Right kidney (tissue), 1 donor: ENCODE results near the gene HOXD8.

ENCODE experiments used
- DNase-seq: peaks from one replicate; pipeline ENCODE4 v3.0.0-alpha.2; 2016

HOXD8 gene

GRCh38 chr2:176145085-176145969 lies 15.8 kb downstream of the HOXD8 start:
- no peak for DNase-seq

GRCh38 chr2:176146101-176146500 lies 16.6 kb downstream of the HOXD8 start:
- peak; percentile 50 for DNase-seq

- DNase-seq, result peak; percentile 36
These were observed 17.1 kb downstream of the HOXD8 start for GRCh38 chr2:176146645-176147044.

- peak; percentile 59 for DNase-seq
These were observed 17.8 kb downstream of the HOXD8 start for GRCh38 chr2:176147210-176147799.

- peak; percentile 66 for DNase-seq
These were observed 18.4 kb downstream of the HOXD8 start for GRCh38 chr2:176147800-176148496.

- peak; percentile 73 for DNase-seq
These were observed 19.4 kb downstream of the HOXD8 start for GRCh38 chr2:176148751-176149421.

GRCh38 chr2:176149481-176149938 lies 20.0 kb downstream of the HOXD8 start:
- peak; percentile 83 for DNase-seq

DNA sequence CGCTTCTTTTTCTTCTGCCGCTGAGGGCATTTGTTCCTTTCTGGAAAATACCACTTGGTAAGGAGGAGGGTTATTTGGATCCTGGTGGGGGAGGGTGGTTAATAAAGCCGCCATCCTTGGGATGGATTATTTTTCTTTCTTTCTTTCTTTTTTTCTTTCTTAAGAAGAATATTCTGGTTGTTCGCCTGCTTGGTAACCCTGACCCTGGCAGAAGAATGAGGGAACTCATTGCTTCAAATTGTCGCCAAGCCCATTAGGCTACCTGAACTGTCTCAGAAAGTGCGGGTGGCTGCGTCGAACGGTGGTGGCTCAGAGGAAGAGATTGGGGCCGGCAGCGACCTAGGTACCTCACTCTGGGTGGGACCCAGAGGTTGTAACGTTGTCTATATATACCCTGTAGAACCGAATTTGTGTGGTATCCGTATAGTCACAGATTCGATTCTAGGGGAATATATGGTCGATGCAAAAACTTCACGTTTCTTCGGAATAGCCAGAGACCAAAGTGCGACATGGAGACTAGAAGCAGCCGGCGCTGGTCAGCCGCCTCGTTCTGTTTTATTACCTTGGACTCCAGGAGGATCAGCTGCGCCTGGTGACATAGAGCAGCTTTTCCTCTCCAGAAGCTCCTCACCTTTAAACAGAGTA lies 20.6 kb downstream of the HOXD8 start:
- peak; percentile 67 for DNase-seq

- peak; percentile 71 for DNase-seq
These were observed 21.3 kb downstream of the HOXD8 start for GRCh38 chr2:176150584-176151441.

DNA sequence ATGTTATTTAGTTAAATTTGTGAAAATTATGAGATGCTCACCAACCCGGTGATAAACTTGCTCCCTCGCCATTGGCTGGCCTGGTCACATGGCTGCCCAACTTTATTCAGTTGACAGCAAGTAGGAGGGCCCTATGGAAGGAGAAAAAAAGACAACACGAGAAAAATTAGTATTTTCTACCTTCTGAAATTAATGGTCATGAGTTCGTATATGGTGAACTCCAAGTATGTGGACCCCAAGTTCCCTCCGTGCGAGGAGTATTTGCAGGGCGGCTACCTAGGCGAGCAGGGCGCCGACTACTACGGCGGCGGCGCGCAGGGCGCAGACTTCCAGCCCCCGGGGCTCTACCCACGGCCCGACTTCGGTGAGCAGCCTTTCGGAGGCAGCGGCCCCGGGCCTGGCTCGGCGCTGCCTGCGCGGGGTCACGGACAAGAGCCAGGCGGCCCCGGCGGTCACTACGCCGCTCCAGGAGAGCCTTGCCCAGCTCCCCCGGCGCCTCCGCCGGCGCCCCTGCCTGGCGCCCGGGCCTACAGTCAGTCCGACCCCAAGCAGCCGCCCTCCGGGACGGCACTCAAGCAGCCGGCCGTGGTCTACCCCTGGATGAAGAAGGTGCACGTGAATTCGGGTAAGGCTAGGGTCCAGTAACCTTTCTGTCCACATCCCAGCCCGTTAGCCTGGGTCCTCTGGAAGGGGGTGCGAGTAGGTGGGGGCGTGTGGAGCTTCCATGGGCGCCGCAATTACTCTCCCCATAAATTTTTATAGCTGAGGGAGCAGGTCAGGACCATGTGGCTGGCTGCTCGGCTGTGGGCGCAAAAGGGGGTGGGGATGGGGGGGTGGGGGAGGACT lies 22.2 kb downstream of the HOXD8 start, which contains the start of gene HOXD4:
Gene HOXD4 (plus strand): TSS at position 109 of the 846 bp plus-strand sequence. CDS start 84 bp downstream, at position 193.
- peak; percentile 90 for DNase-seq

DNA sequence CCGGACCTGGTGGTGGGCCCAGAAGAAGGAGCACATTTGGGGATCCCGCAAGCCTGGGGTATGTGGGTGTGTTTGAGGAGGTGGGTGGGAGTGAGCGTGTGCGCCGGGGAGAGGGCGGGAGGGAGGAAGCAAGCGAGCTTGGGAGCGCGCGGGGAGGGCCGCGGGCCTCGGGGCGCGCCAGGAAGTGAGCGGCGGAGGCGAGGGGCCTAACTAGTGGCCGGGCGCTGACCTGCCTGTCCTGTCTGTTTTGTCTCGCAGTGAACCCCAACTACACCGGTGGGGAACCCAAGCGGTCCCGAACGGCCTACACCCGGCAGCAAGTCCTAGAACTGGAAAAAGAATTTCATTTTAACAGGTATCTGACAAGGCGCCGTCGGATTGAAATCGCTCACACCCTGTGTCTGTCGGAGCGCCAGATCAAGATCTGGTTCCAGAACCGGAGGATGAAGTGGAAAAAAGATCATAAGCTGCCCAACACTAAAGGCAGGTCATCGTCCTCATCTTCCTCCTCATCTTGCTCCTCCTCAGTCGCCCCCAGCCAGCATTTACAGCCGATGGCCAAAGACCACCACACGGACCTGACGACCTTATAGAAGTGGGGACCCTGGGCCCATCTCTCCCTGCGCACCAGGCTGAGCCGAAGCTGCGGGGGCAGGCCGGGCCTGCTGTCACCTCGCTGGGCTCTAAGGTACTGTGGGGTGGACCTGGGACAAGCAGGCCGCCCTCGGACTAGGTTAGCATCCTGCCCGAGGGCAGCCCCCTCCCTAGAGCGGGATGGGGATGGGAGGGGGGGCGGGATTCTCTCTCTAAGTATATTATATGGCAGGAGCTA lies 23.1 kb downstream of the HOXD8 start:
- peak; percentile 76 for DNase-seq

DNA sequence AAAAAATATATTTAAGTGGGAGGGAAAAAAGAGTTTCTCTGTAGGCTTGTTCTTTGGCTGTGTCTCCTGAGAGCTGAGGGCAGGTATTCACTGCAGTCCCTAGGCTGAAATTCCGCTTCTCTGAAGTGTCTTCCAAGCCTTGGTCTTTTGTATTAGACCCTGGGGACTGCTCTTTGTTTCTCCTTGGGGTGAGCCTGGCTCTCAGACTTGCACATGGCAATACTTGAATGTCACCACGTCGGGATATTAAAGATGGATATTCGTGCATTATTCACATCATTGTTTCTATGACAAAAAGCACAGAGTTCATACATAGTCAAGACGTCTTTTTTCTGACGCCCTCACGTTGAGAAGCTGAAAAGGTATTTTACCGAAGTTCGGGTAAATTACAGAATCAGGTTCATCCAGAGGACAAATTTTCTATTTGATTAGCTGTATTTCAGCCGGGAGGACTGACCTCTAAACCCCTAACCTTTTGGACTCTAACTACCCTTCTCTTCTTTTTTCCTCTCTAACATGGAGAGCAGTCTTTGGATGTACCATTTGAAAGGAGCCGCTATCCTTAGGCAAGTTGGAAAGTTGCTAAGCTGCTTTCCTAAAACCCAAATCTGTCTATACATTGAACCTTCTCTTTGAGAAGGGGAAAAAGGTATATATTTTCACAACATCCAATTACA lies 25.2 kb downstream of the HOXD8 start:
- DNase-seq, result peak; percentile 35

DNA sequence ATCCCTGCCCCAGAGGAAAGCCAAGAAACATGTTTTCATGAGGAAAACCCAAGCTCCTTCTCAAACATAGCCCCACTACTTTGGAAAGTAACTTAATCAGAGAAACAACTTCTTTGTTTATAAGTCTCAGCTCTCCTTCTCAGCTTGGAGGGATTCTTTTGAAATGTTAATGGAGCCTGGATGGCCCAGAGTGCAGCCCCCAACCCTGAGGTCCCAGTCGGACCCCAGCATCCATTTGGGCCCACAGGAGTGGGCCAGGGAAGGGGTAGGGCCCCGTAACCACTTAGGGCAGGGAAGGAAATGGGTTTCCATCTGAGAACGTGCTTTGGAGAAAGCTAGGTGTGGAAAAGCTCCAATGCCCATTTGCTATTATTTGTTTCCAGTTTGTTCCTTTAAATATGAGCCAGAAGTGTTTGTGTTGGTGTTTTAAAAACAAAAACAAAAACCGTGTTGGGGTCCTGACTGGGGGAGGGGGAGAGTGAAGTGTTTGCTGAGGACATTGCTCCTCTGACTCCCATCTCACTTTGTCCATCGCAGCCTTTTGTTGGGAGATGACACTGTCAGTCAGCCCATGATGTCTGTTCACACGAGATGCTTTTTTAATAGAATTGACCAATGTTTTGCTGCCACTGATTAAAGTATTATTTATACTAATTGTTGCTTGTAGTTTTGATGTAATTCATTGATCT lies 26.0 kb downstream of the HOXD8 start:
- DNase-seq, result peak; percentile 36

- DNase-seq, result peak; percentile 58
These were observed 26.8 kb downstream of the HOXD8 start for GRCh38 chr2:176156301-176156806.

GRCh38 chr2:176156807-176157498 lies 27.4 kb downstream of the HOXD8 start, which contains the start of gene HOXD3:
HOXD3 (plus strand) TSS chr2:176157307; CDS start chr2:176169115, 11,808 bp downstream.
- DNase-seq, result peak; percentile 82

DNA sequence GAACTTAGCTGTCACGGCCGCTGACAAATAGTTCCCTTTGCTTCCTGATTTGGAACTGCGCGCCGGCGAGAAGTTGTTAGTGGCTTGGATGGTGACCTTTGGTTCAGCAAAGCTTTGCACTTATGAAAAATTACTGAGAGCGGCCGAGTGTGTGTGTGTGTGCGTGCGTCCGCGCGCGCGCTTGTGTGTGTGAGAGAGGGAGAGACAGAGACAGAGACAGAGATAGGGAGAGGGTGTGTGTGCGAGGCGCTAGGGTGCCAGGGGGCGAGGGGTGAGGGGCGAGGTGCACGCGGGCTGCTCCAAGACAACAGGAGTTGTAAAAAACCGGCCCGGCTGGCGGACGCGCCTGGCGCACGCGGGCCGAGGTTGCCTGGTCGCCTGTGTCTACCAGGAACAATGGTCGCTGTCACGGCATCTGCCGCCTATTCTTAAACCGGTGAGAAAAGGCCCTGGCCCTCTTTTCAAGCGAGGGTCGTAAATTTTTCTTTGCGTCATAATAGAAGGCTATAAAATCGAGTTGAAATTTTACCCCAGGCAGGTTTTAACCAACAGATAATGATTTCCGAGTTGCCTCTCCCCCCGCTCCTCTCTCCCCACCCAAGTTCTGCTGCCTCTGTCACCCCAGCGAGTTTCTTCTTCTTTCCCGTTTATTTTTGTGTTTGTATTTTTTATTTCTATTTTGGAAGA lies 28.1 kb downstream of the HOXD8 start:
- DNase-seq, result peak; percentile 89
